Activated CD4-positive, alpha-beta memory T cell treated with anti-CD3 and anti-CD28 coated beads for 36 hours (primary cell): ENCODE measurements around the gene CD34. TPM values are rescaled to one million over a fixed set of nuclear protein-coding genes. Genes with fewer than 3 reads are reported as not detected.
"Not testable (repeated sequence)": the region's sequence is repeated elsewhere in the genome, so short reads cannot be mapped to it uniquely, and the experiment has no call there.

Source experiments
- CTCF ChIA-PET: fragments of 350-600 bp; sonication (Branson Sonifier 250); formaldehyde crosslinking; loops from one replicate; lab custom pipeline; 2021; ENCODE audit warnings: antibody characterized with exemption, inconsistent platforms; lab: Charles Lee
- POLR2A ChIA-PET: fragments of 350-600 bp; sonication (Branson Sonifier 250); formaldehyde crosslinking; loops from one replicate; lab custom pipeline; 2021; ENCODE audit warnings: antibody characterized with exemption; lab: Charles Lee
- DNase-seq: peaks from one replicate; pipeline ENCODE4 v3.0.0-alpha.2; 2020
- H3K27ac Mint-ChIP-seq: one replicate; pipeline ENCODE4 v1.8.0; 2021; ENCODE audit warnings: mixed read lengths
- H3K27me3 Mint-ChIP-seq: one replicate; pipeline ENCODE4 v1.8.0; 2021; ENCODE audit warnings: mixed read lengths
- H3K36me3 Mint-ChIP-seq: one replicate; pipeline ENCODE4 v1.8.0; 2021; ENCODE audit warnings: mixed read lengths
- H3K4me1 Mint-ChIP-seq: one replicate; pipeline ENCODE4 v1.8.0; 2021; ENCODE audit warnings: low read depth, mixed read lengths
- H3K4me3 Mint-ChIP-seq: one replicate; pipeline ENCODE4 v1.8.0; 2021; ENCODE audit warnings: mild to moderate bottlenecking, mixed read lengths
- H3K9me3 Mint-ChIP-seq: one replicate; pipeline ENCODE4 v1.8.0; 2021; ENCODE audit warnings: mixed read lengths
- intact Hi-C: fragments of 100-400 bp; cut with micrococcal nuclease; formaldehyde crosslinking; loops from one replicate; pipeline ENCODE4 v1.15.1; 2023
- total RNA-seq, 2 experiments: library from RNA; stranded (reverse); gene quantifications; one replicate each; pipeline ENCODE4 v1.2.3, GENCODE V29; 2021

Gene CD34
- total RNA-seq, 2 experiments from 2014 or later = not detected

- peak; percentile 43 for DNase-seq
- Mint-ChIP-seq H3K27me3 (peaks cover 3% of the 10 kb centered on the region), H3K9me3 (no peaks in the 10 kb centered on the region), H3K4me3 (peak overlapping the region; percentile 79), H3K36me3 (no peaks in the 10 kb centered on the region), H3K27ac (peak overlapping the region; percentile 90), H3K4me1 (peaks cover 37% of the 10 kb centered on the region)
- intact Hi-C loops = loop anchor here (1.0 to 10.0 kb wide), 4 partner anchors 10 to 361 kb away; partner anchors contain the start of gene PLXNA2
- CTCF ChIA-PET = interaction anchor here (1.2 to 9.2 kb wide), 22 partner anchors 11 to 361 kb away, joined by 3 to 255 read pairs (median 10); partner anchors contain the start of gene PLXNA2
- POLR2A ChIA-PET = interaction anchor here (1.1 to 3.3 kb wide), 5 partner anchors 9 to 57 kb away, joined by 4 to 16 read pairs (median 5); no protein-coding TSS in a partner anchor
Measured at GRCh38 chr1:207883660-207884250, 27.2 kb downstream of the CD34 start.

GRCh38 chr1:207883104-207883651 lies 27.7 kb downstream of the CD34 start:
- peak overlapping the region; percentile 90 for H3K27ac Mint-ChIP-seq
- POLR2A ChIA-PET = interaction anchor here (0.8 to 3.3 kb wide), 5 partner anchors 8 to 56 kb away, joined by 3 to 16 read pairs (median 5); no protein-coding TSS in a partner anchor
- peaks cover 3% of the 10 kb centered on the region for H3K27me3 Mint-ChIP-seq
- H3K4me3 Mint-ChIP-seq = peak overlapping the region; percentile 79
- DNase-seq = no peak
- peaks cover 37% of the 10 kb centered on the region for H3K4me1 Mint-ChIP-seq
- H3K36me3 Mint-ChIP-seq = no peaks in the 10 kb centered on the region
- H3K9me3 Mint-ChIP-seq = no peaks in the 10 kb centered on the region
- intact Hi-C loops = loop anchor here (1.0 to 10.0 kb wide), 4 partner anchors 10 to 362 kb away; partner anchors contain the start of gene PLXNA2
- CTCF ChIA-PET = interaction anchor here (2.3 to 9.2 kb wide), 8 partner anchors 11 to 115 kb away, joined by 11 to 255 read pairs (median 38); no protein-coding TSS in a partner anchor

- H3K4me1 Mint-ChIP-seq = peaks cover 37% of the 10 kb centered on the region
- intact Hi-C loops = loop anchor here (1.0 to 10.0 kb wide), 4 partner anchors 9 to 362 kb away; partner anchors contain the start of gene PLXNA2
- H3K9me3 Mint-ChIP-seq = no peaks in the 10 kb centered on the region
- H3K36me3 Mint-ChIP-seq = no peaks in the 10 kb centered on the region
- H3K4me3 Mint-ChIP-seq = peak overlapping the region; percentile 79
- H3K27ac Mint-ChIP-seq = peak overlapping the region; percentile 90
- POLR2A ChIA-PET = interaction anchor here (0.8 to 3.3 kb wide), 4 partner anchors 9 to 56 kb away, joined by 3 to 16 read pairs (median 5); no protein-coding TSS in a partner anchor
- CTCF ChIA-PET = interaction anchor here (3.8 to 9.2 kb wide), 4 partner anchors 10 to 79 kb away, joined by 34 to 255 read pairs (median 178); no protein-coding TSS in a partner anchor
- DNase-seq = no peak
- peaks cover 3% of the 10 kb centered on the region for H3K27me3 Mint-ChIP-seq
Measured at GRCh38 chr1:207882692-207883091, 28.2 kb downstream of the CD34 start.

GRCh38 chr1:207878939-207879338 lies 32.0 kb downstream of the CD34 start:
- ChIA-PET CTCF (interaction anchor here (2.3 kb wide), 1 partner anchor 10 kb away, joined by 12 read pairs; no protein-coding TSS in a partner anchor), POLR2A (no interaction called here)
- Mint-ChIP-seq H3K27me3 (no peaks in the 10 kb centered on the region), H3K27ac (no peak overlapping the region), H3K9me3 (no peaks in the 10 kb centered on the region), H3K4me1 (peaks cover 40% of the 10 kb centered on the region), H3K36me3 (no peaks in the 10 kb centered on the region), H3K4me3 (no peak overlapping the region)
- intact Hi-C loops = no loop called here
- DNase-seq = no peak

- H3K36me3 Mint-ChIP-seq, DNase-seq, H3K27ac Mint-ChIP-seq, H3K4me3 Mint-ChIP-seq, intact Hi-C loops, H3K9me3 Mint-ChIP-seq, H3K27me3 Mint-ChIP-seq, POLR2A ChIA-PET: not testable (repeated sequence)
- CTCF ChIA-PET = interaction anchor here (0.5 to 2.3 kb wide), 2 partner anchors 9 to 81 kb away, joined by 4 to 12 read pairs; no protein-coding TSS in a partner anchor
- H3K4me1 Mint-ChIP-seq = peaks cover 42% of the 10 kb centered on the region
Measured at GRCh38 chr1:207877914-207878313, 33.0 kb downstream of the CD34 start.

- no peaks in the 10 kb centered on the region for H3K9me3 Mint-ChIP-seq
- ChIA-PET CTCF (interaction anchor here (0.9 to 16.0 kb wide), 6 partner anchors 8 to 85 kb away, joined by 3 to 460 read pairs (median 4); no protein-coding TSS in a partner anchor), POLR2A (interaction anchor here (1.1 kb wide), 1 partner anchor 38 kb away, joined by 3 read pairs; no protein-coding TSS in a partner anchor)
- no peak for DNase-seq
- no peaks in the 10 kb centered on the region for H3K36me3 Mint-ChIP-seq
- peaks cover 48% of the 10 kb centered on the region for H3K4me1 Mint-ChIP-seq
- intact Hi-C loops = no loop called here
- H3K27me3 Mint-ChIP-seq = no peaks in the 10 kb centered on the region
- no peak overlapping the region for H3K27ac Mint-ChIP-seq
- no peak overlapping the region for H3K4me3 Mint-ChIP-seq
Measured at GRCh38 chr1:207876131-207876530, 34.8 kb downstream of the CD34 start.

GRCh38 chr1:207875532-207875931 lies 35.4 kb downstream of the CD34 start:
- H3K9me3 Mint-ChIP-seq = no peaks in the 10 kb centered on the region
- CTCF ChIA-PET = interaction anchor here (1.0 to 16.0 kb wide), 8 partner anchors 8 to 88 kb away, joined by 3 to 460 read pairs (median 8); no protein-coding TSS in a partner anchor

GRCh38 chr1:207873055-207873890 lies 37.7 kb downstream of the CD34 start:
- H3K27me3 Mint-ChIP-seq = no peaks in the 10 kb centered on the region
- ChIA-PET POLR2A (interaction anchor here (1.1 to 1.9 kb wide), 9 partner anchors 10 to 90 kb away, joined by 3 to 8 read pairs (median 4); no protein-coding TSS in a partner anchor), CTCF (interaction anchor here (1.4 to 16.0 kb wide), 7 partner anchors 11 to 125 kb away, joined by 3 to 460 read pairs (median 17); no protein-coding TSS in a partner anchor)
- peak overlapping the region; percentile 48 for H3K4me3 Mint-ChIP-seq
- H3K27ac Mint-ChIP-seq = peak overlapping the region; percentile 79
- peak; percentile 71 for DNase-seq
- H3K4me1 Mint-ChIP-seq = peaks cover 59% of the 10 kb centered on the region
- no peaks in the 10 kb centered on the region for H3K9me3 Mint-ChIP-seq
- H3K36me3 Mint-ChIP-seq = peaks cover 2% of the 10 kb centered on the region
- intact Hi-C loops = loop anchor here (1.0 to 5.0 kb wide), 2 partner anchors 10 to 121 kb away; partner anchors contain the start of gene CD46

More at GRCh38 chr1:207875532-207875931, 35.4 kb downstream of the CD34 start:
- Mint-ChIP-seq H3K4me1 (peaks cover 54% of the 10 kb centered on the region), H3K36me3 (no peaks in the 10 kb centered on the region), H3K27me3 (no peaks in the 10 kb centered on the region), H3K27ac (no peak overlapping the region), H3K4me3 (no peak overlapping the region)
- POLR2A ChIA-PET = interaction anchor here (1.1 to 1.2 kb wide), 2 partner anchors 8 to 37 kb away, joined by 3 to 4 read pairs; no protein-coding TSS in a partner anchor
- DNase-seq = no peak
- intact Hi-C loops = no loop called here

GRCh38 chr1:207872621-207873020 lies 38.3 kb downstream of the CD34 start:
- H3K27ac Mint-ChIP-seq = peak overlapping the region; percentile 79
- no peaks in the 10 kb centered on the region for H3K27me3 Mint-ChIP-seq
- no peaks in the 10 kb centered on the region for H3K9me3 Mint-ChIP-seq
- CTCF ChIA-PET = interaction anchor here (0.5 to 16.0 kb wide), 7 partner anchors 12 to 91 kb away, joined by 3 to 460 read pairs (median 17); no protein-coding TSS in a partner anchor
- H3K36me3 Mint-ChIP-seq = peaks cover 5% of the 10 kb centered on the region
- no peak for DNase-seq
- peak overlapping the region; percentile 48 for H3K4me3 Mint-ChIP-seq
- intact Hi-C loops = loop anchor here (1.0 to 5.0 kb wide), 2 partner anchors 11 to 120 kb away; partner anchors contain the start of gene CD46
- POLR2A ChIA-PET = interaction anchor here (1.1 to 1.9 kb wide), 7 partner anchors 11 to 49 kb away, joined by 3 to 8 read pairs (median 4); no protein-coding TSS in a partner anchor
- peaks cover 61% of the 10 kb centered on the region for H3K4me1 Mint-ChIP-seq

- Mint-ChIP-seq H3K9me3 (no peaks in the 10 kb centered on the region), H3K4me3 (no peak overlapping the region), H3K4me1 (peaks cover 73% of the 10 kb centered on the region), H3K36me3 (peaks cover 16% of the 10 kb centered on the region), H3K27ac (peak overlapping the region; percentile 73), H3K27me3 (no peaks in the 10 kb centered on the region)
- intact Hi-C loops = loop anchor here (5.0 kb wide), 1 partner anchor 119 kb away; the partner anchor contains the start of gene CD46
- no peak for DNase-seq
- CTCF ChIA-PET = interaction anchor here (0.7 to 16.0 kb wide), 6 partner anchors 10 to 92 kb away, joined by 3 to 460 read pairs (median 28); no protein-coding TSS in a partner anchor
- POLR2A ChIA-PET = interaction anchor here (0.7 kb wide), 1 partner anchor 41 kb away, joined by 3 read pairs; no protein-coding TSS in a partner anchor
Measured at GRCh38 chr1:207871117-207871649, 39.7 kb downstream of the CD34 start.
